CD14-positive monocyte (primary cell): Measurements from ENCODE around the gene RGS17. TPM values are rescaled to one million over a fixed set of nuclear protein-coding genes. Genes with fewer than 3 reads are reported as not detected.

Source experiments
- DNase-seq, 3 donors: peaks; one replicate each; pipeline ENCODE4 v3.0.0-alpha.2; 2011 to 2022
- H2AFZ ChIP-seq: 2 replicates; pipeline ENCODE4 v1.6.0; 2012; ENCODE audit warnings: mild to moderate bottlenecking, low read depth, low read length, inconsistent platforms; ENCODE audit not compliant: insufficient read depth, poor library complexity, severe bottlenecking
- H3K27ac ChIP-seq, 2 donors: 1 replicate in 1 of 2; 2 replicates in 1 of 2; pipeline ENCODE4 v1.5.1; 2012 to 2013; ENCODE audit warnings: low read length in 2 of 2, control low read depth in 1 of 2, inconsistent platforms in 1 of 2, low read depth in 1 of 2, mild to moderate bottlenecking in 1 of 2
- H3K27me3 ChIP-seq, 2 donors: one replicate each; pipeline versions ENCODE4 v1.6.0 to v1.6.1; 2011 to 2013; ENCODE audit warnings: low read length in 2 of 2; ENCODE audit not compliant: control insufficient read depth in 2 of 2, insufficient read depth in 2 of 2
- H3K36me3 ChIP-seq, 2 donors: replicated peaks in 1 of 2; 1 replicate in 1 of 2; 2 replicates in 1 of 2; pipeline versions ENCODE4 v1.5.1 to v1.6.1; 2012 to 2013; ENCODE audit warnings: low read length in 2 of 2, control low read depth in 1 of 2, inconsistent platforms in 1 of 2, mild to moderate bottlenecking in 1 of 2; ENCODE audit not compliant: insufficient read depth in 2 of 2, control insufficient read depth in 1 of 2
- H3K4me1 ChIP-seq, 2 donors: 1 replicate in 1 of 2; 2 replicates in 1 of 2; pipeline versions ENCODE4 v1.5.1 to v1.6.1; 2012 to 2013; ENCODE audit warnings: low read length in 2 of 2, control low read depth in 1 of 2, inconsistent platforms in 1 of 2, mild to moderate bottlenecking in 1 of 2, moderate library complexity in 1 of 2; ENCODE audit not compliant: insufficient read depth in 2 of 2, control insufficient read depth in 1 of 2
- H3K4me2 ChIP-seq: replicated peaks from 2 replicates; pipeline ENCODE3; 2012; ENCODE audit warnings: low read length, moderate library complexity, mild to moderate bottlenecking; ENCODE audit not compliant: poor library complexity, severe bottlenecking; ENCODE audit errors: extremely low read depth
- H3K4me3 ChIP-seq, 3 experiments: fragments of 200-600 bp in 1 of 3; sonication (generic) in 1 of 3; replicated peaks in 1 of 3; 1 replicate in 2 of 3; 2 replicates in 1 of 3; pipeline ENCODE4 v1.5.1; 2011 to 2013; ENCODE audit warnings: low read length in 3 of 3, mild to moderate bottlenecking in 3 of 3, control low read depth in 2 of 3, low read depth in 2 of 3, inconsistent platforms in 1 of 3, moderate library complexity in 1 of 3
- H3K79me2 ChIP-seq: 2 replicates; pipeline ENCODE4 v1.6.0; 2012; ENCODE audit warnings: mild to moderate bottlenecking, control low read depth, inconsistent platforms, low read length, moderate library complexity; ENCODE audit not compliant: insufficient read depth
- H3K9ac ChIP-seq: 2 replicates; pipeline ENCODE4 v1.6.0; 2017; ENCODE audit warnings: low read length, mild to moderate bottlenecking; ENCODE audit not compliant: insufficient read depth, poor library complexity, severe bottlenecking
- H3K9me3 ChIP-seq, 2 donors: replicated peaks in 1 of 2; 1 replicate in 1 of 2; 2 replicates in 1 of 2; pipeline versions ENCODE4 v1.5.1 to v1.6.1; 2012 to 2013; ENCODE audit warnings: low read length in 2 of 2, control low read depth in 1 of 2; ENCODE audit not compliant: control insufficient read depth in 1 of 2, insufficient read depth in 1 of 2
- H4K20me1 ChIP-seq: 2 replicates; pipeline ENCODE4 v1.6.0; 2012; ENCODE audit warnings: mild to moderate bottlenecking, low read length, control low read depth, moderate library complexity; ENCODE audit not compliant: insufficient read depth
- H3K27ac Mint-ChIP-seq, 7 donors: one replicate each; pipeline ENCODE4 v1.8.0; 2020; ENCODE audit warnings: mild to moderate bottlenecking in 7 of 7, mixed read lengths in 7 of 7, moderate library complexity in 6 of 7, inconsistent platforms in 2 of 7
- H3K27me3 Mint-ChIP-seq, 3 donors: one replicate each; pipeline ENCODE4 v1.8.0; 2021 to 2022; ENCODE audit warnings: low read depth in 3 of 3, mild to moderate bottlenecking in 3 of 3, mixed read lengths in 3 of 3, moderate library complexity in 3 of 3, inconsistent platforms in 1 of 3
- H3K36me3 Mint-ChIP-seq, 2 donors: one replicate each; pipeline ENCODE4 v1.8.0; 2020; ENCODE audit warnings: mixed read lengths in 2 of 2, inconsistent platforms in 1 of 2, mild to moderate bottlenecking in 1 of 2
- H3K4me1 Mint-ChIP-seq: one replicate; pipeline ENCODE4 v1.8.0; 2020; ENCODE audit warnings: mild to moderate bottlenecking, mixed read lengths
- H3K4me3 Mint-ChIP-seq, 2 donors: one replicate each; pipeline ENCODE4 v1.8.0; 2020; ENCODE audit warnings: mild to moderate bottlenecking in 2 of 2, mixed read lengths in 2 of 2, moderate library complexity in 1 of 2
- H3K9me3 Mint-ChIP-seq, 7 donors: one replicate each; pipeline ENCODE4 v1.8.0; 2020 to 2022; ENCODE audit warnings: mixed read lengths in 7 of 7, mild to moderate bottlenecking in 6 of 7, moderate library complexity in 6 of 7, inconsistent platforms in 2 of 7
- WGBS: methylation state at CpG from one replicate; pipeline ENCODE4 v1.1.5; 2013; ENCODE audit warnings: missing lambda C conversion rate; ENCODE audit not compliant: insufficient coverage; 5-methylcytosine and 5-hydroxymethylcytosine counted together
- intact Hi-C, 2 donors: fragments of 100-400 bp; cut with micrococcal nuclease; formaldehyde crosslinking; loops; one replicate each; pipeline versions ENCODE4 v1.15.0 to v1.15.1; 2023
- polyA plus RNA-seq, 3 donors: library from polyadenylated mRNA; depleted of rRNA in 1 of 3; unstranded in 2 of 3; stranded (reverse) in 1 of 3; fragments of 300-500 nt in 2 of 3; fragments of >200 nt in 1 of 3; fragmentation: Illumina TruSeq in 2 of 3; gene quantifications; 1 replicate in 2 of 3; 2 replicates in 1 of 3; pipeline ENCODE4 v1.2.3, GENCODE V29; 2012 to 2021
- TF ChIP-seq, protein P1 (sequence below): fragments of 200-600 bp; IDR thresholded peaks from one replicate; pipeline ENCODE4 v1.8.0; 2022; ENCODE audit warnings: antibody characterized with exemption, mild to moderate bottlenecking

The RGS17 gene
- polyA plus RNA-seq, 3 donors: not detected

DNA sequence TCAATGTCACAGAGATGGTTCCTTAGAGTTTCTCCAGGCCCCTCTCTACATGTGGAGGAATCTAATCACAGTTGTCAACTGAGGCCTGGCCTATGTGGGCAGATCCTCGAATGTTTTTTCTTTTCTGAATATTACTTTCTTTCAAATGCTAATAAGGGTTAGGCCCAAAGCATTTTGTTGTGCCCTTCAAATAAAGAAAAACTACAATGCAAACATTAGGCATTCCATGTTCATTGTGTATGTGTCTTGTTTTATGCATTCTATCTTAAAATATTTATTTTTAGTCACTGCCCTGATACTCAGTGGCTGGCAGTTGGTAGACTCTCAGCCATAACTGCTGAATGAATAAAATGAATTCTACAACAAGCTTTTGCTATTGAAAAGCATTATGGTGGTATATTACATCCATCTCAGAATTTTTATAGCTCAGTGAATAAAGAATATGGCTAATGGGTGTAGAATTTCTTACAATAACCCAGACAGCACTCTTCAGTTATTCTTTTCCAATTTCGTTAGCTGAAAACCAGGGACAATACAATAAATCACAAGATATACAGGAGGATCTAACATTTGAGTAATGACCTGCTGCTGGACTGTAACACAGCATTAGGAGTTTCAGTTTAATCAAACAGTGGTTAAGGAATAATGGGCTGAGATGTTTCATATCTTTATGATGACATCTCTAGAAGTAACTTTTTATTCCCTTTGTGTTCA is 28.3 kb downstream of the RGS17 start:
- intact Hi-C loops: no loop called here

DNA sequence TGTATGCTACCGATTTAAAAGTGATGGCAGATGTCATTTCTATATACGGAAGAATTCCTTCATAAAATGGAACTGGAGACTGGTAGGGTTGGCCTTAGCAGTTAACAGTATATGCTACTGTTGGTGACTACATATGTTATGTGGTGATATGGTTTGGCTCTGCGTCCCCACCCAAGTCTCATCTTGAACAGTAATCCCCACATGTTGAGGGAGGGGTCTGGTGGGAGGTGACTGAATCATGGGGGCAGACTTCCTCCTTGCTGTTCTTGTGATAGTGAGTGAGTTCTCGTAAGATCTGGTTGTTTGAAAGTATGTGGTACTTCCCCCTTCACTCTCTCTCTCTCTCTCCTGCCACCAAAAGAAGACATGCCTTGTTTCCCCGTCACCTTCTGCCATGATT is 29.6 kb downstream of the RGS17 start:
- Histone ChIP-seq H3K4me1 (peaks cover 0 to 1% of the 10 kb centered on the region in 2 donors), H3K27me3 (no peaks in the 10 kb centered on the region), H3K4me3 (no peak overlapping the region), H3K9ac (no peak overlapping the region), H3K4me2 (no peak overlapping the region), H4K20me1 (no peaks in the 10 kb centered on the region), H3K36me3 (no peaks in the 10 kb centered on the region), H3K9me3 (no peaks in the 10 kb centered on the region), H3K79me2 (no peaks in the 10 kb centered on the region), H3K27ac (no peak overlapping the region), H2AFZ (no peak overlapping the region)
- Mint-ChIP-seq H3K27ac (no peak overlapping the region), H3K4me1 (peaks cover 5% of the 10 kb centered on the region), H3K9me3 (peaks cover 0 to 5% (median 0%) of the 10 kb centered on the region in 7 donors), H3K36me3 (no peaks in the 10 kb centered on the region), H3K27me3 (peaks cover 3 to 6% (median 3%) of the 10 kb centered on the region in 3 donors), H3K4me3 (no peak overlapping the region)
- DNase-seq: no peak
- 100% methylated on average over 2 of the region's 5 CpGs for WGBS
- intact Hi-C loops: no loop called here
- TF ChIP-seq, protein P1, sequence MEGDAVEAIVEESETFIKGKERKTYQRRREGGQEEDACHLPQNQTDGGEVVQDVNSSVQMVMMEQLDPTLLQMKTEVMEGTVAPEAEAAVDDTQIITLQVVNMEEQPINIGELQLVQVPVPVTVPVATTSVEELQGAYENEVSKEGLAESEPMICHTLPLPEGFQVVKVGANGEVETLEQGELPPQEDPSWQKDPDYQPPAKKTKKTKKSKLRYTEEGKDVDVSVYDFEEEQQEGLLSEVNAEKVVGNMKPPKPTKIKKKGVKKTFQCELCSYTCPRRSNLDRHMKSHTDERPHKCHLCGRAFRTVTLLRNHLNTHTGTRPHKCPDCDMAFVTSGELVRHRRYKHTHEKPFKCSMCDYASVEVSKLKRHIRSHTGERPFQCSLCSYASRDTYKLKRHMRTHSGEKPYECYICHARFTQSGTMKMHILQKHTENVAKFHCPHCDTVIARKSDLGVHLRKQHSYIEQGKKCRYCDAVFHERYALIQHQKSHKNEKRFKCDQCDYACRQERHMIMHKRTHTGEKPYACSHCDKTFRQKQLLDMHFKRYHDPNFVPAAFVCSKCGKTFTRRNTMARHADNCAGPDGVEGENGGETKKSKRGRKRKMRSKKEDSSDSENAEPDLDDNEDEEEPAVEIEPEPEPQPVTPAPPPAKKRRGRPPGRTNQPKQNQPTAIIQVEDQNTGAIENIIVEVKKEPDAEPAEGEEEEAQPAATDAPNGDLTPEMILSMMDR: no peak

More for the DNA sequence above, 28.3 kb downstream of the RGS17 start:
- no peaks in the 10 kb centered on the region for H3K4me1 ChIP-seq
- no peak overlapping the region for H2AFZ ChIP-seq
- TF ChIP-seq, protein P1: no peak
- H3K79me2 ChIP-seq: no peaks in the 10 kb centered on the region
- H3K36me3 ChIP-seq: no peaks in the 10 kb centered on the region
- H3K27ac Mint-ChIP-seq: no peak overlapping the region
- no peaks in the 10 kb centered on the region for H4K20me1 ChIP-seq
- H3K4me3 ChIP-seq: no peak overlapping the region
- no peak overlapping the region for H3K9ac ChIP-seq
- H3K27me3 ChIP-seq: no peaks in the 10 kb centered on the region
- H3K9me3 Mint-ChIP-seq: peaks cover 0 to 3% (median 0%) of the 10 kb centered on the region in 7 donors
- peaks cover 5% of the 10 kb centered on the region for H3K4me1 Mint-ChIP-seq
- no peak overlapping the region for H3K27ac ChIP-seq
- no peak overlapping the region for H3K4me3 Mint-ChIP-seq
- no peak overlapping the region for H3K4me2 ChIP-seq
- H3K27me3 Mint-ChIP-seq: peaks cover 0 to 6% (median 3%) of the 10 kb centered on the region in 3 donors
- no CpG with 5 or more reads among the region's 2 CpGs for WGBS
- DNase-seq: no peak
- no peaks in the 10 kb centered on the region for H3K36me3 Mint-ChIP-seq
- no peaks in the 10 kb centered on the region for H3K9me3 ChIP-seq
